GM11168 (cell line): Measurements from ENCODE around the gene CLDN12.

Source experiments
- in situ Hi-C: fragments of 300-500 bp; cut with MboI; formaldehyde crosslinking; loops from one replicate; pipeline ENCODE4 v1.12.0; 2022; ENCODE audit warnings: low sequenced_read_pairs; ENCODE audit not compliant: unreplicated experiment

The CLDN12 gene

GRCh38 chr7:90403174-90404113 lies at the start of gene CLDN12:
Gene CLDN12 (plus strand): TSS chr7:90403461. CDS start chr7:90412677, 9,216 bp downstream.
- in situ Hi-C loops = no loop called here

DNA sequence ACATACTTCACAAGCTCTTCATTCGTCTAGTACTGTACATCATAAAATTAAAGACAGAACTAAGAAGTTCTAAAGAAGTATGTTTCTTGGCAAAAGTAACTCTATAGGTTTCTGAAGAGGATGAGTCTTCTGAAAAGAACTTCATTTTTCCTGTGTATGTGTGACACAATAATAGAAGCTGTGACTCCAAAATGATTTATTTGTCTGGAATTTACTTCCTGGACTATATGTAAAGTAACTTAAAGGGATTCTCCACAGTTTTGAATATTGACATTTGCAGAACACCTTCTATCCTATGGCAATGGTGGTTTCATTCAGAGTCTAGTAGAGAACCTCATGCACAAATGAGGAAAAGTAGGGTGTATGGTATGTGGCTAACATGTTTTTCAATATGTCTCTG lies 19.8 kb upstream of the CLDN12 start:
- in situ Hi-C loops = no loop called here

- in situ Hi-C loops = no loop called here
These were observed 19.4 kb upstream of the CLDN12 start for GRCh38 chr7:90383861-90384260.

GRCh38 chr7:90384433-90384832 lies 18.8 kb upstream of the CLDN12 start:
- in situ Hi-C loops = no loop called here

GRCh38 chr7:90387470-90388240 lies 15.6 kb upstream of the CLDN12 start:
- in situ Hi-C loops = no loop called here

GRCh38 chr7:90390926-90391325 lies 12.3 kb upstream of the CLDN12 start:
- in situ Hi-C loops = no loop called here

DNA sequence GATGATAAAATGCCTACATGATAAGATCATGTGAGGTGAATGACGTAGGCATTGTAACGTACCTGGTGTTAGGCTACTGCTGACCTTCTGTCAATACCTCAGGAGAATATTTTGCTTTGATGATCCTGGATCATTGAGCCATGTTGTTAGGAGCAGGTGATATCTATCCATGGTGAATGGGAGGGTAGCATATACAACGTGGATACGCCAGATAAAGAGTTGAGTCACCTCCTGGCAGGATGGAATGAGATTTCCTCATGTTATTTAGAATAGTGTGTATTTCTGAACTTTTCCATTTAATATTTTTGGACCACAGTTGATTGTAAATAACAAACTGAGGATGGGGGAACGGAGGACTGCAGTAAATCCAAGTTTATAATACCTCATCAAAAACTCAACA lies 11.8 kb upstream of the CLDN12 start:
- in situ Hi-C loops = no loop called here

GRCh38 chr7:90396420-90396819 lies 6.8 kb upstream of the CLDN12 start:
- in situ Hi-C loops = no loop called here

DNA sequence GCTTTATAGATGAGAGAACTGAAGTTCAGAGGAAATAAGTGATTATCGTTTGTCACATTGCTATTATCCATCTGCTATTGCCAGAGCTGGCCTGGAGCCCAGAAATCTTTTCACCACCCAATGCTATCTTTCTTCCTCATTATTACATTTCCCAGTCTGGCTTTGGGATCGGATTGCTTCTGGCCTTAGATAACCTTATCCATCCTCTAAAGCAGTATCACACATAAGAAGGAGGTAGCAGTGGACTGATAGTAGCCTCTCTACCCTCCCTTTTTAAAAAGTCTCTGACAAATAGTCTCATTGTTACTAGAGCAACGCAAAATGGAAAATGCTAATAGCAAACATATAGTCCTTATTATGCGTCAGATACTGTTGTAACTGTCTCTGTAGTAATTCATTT lies 1.3 kb upstream of the CLDN12 start:
- in situ Hi-C loops = no loop called here

DNA sequence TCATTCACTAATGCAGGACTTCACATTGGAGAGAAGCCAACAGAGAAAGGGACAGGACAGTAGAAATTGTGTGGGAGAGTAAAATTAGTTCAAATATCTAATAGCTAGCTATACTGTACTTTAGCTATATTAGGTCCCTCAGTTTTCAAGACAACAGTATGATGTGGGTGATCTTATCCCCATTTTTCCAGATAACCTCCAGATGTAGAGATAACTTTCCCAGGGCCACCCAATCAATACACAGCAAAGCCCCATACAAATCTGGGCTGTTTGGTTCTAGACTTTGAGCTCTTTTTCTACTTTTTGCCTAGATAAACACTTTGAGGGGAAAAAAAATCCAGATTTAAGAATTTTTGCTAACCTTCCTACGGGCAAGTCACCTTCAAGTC lies 482 bp upstream of the CLDN12 start:
- in situ Hi-C loops = no loop called here

DNA sequence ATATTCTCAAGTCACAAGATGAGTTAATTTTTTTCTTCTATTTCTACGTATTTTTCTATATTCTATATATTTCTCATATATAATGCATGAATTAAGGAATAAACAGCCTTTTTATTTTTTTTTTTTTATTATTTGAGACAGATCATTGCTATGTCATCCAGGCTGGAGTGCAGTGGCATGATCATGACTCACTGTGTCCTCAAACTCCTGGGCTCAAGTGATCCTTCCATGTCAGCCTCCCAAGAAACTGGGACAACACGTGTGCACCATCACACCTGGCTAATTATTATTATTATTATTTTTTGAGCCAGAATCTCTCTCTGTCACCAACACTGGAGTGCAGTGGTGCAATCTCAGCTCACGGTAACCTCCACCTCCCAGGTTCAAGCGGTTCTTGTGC lies 1.5 kb downstream of the CLDN12 start:
- in situ Hi-C loops = no loop called here

DNA sequence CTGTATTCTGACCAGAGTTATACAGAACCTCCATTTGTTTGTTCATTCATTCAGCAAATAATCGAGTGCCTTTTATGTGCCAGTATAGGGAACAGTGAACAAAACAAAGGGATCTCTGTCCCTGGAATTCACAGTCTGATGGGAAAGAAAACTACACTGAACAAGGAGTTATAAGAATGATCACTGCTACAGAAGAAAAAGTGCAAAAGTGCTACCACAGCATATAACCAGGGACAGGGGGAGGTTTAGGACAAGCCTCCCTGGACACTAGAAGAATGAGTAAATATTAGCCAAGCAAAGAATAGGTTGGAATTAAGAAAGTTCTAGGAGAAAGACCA lies 4.2 kb downstream of the CLDN12 start:
- in situ Hi-C loops = no loop called here

- in situ Hi-C loops = no loop called here
These were observed 4.9 kb downstream of the CLDN12 start for GRCh38 chr7:90408142-90408541.

DNA sequence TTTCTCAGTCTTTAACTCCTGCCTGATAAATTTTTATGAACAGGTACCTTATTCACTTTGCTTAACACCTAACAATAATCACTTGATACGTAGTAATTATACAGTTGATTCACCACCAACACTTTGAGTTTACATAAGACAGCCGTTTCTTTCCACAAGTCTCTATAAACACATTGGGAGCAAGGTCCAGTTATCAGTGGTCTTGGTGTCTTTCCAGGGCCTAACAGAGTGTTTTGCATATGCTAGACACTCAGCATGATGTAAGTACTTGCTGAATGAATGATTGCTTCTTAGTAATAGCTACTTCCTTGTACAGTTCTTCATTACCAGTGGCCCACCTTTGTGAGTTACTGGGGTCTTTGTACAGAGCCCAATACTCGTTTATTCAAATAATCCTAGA lies 6.4 kb downstream of the CLDN12 start:
- in situ Hi-C loops = no loop called here

- in situ Hi-C loops = no loop called here
These were observed 8.2 kb downstream of the CLDN12 start for GRCh38 chr7:90411510-90411909.

DNA sequence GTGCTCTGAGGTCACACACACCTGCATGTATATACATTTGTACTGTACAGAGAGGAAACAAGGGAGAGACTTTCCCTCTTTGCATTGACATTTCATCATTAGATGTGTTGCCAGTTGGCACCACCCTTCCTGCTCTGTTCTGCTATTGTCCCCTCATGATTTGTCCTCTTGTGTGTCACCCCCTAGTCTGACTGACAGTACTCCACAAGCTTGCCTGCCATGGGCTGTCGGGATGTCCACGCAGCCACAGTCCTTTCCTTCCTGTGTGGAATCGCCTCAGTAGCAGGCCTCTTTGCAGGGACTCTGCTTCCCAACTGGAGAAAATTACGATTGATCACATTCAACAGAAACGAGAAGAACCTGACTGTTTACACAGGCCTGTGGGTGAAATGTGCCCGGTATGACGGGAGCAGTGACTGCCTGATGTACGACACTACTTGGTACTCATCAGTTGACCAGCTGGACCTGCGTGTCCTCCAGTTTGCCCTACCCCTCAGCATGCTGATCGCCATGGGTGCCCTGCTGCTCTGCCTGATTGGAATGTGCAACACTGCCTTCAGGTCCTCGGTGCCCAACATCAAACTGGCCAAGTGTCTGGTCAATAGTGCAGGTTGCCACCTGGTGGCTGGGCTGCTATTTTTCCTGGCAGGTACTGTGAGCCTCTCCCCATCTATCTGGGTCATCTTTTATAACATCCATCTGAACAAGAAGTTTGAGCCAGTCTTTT lies 9.4 kb downstream of the CLDN12 start:
- in situ Hi-C loops = no loop called here

GRCh38 chr7:90413185-90413528 lies 9.9 kb downstream of the CLDN12 start:
- in situ Hi-C loops = no loop called here

- in situ Hi-C loops = no loop called here
These were observed 18.4 kb downstream of the CLDN12 start for GRCh38 chr7:90421651-90422050.

DNA sequence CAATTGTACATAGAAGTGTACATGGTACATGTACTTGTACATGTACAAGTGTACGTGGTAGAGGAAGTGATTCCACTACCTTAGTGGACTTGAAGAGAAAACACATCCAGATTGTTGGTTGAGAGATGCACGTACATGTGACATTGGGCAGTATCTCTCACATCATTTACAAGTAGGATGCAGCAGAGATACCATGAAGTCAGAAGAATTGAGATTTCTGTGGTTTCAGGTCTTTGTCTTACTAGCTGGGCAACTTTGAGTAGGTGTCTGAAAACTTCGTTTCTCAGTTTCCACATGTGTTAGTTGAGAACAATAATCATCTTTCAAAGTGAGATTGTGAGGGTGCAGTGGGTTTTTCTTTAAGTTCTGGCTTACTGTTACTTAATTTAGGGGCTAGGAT lies 21.5 kb downstream of the CLDN12 start:
- in situ Hi-C loops = no loop called here

DNA sequence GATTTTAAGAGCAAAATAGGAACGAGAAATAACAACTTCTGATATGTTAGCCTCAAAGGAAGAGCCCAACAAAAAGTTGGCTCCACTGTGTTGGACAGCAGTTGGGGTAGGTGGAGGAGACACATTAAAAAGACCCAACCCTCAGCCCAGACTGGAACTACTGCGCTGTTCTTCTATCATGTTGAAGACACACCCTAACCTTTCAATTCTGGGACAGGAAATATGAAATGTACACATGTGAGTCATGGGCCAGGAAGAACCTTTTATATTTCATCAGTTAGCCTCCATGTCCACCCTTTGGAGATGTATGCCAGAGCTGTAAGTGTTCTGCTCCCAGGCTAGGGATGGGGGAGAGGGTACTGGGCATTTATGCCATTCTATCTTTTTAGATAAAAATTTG lies 22.1 kb downstream of the CLDN12 start:
- in situ Hi-C loops = no loop called here
